Measurements from ENCODE around the gene TPRX2. TPM values are rescaled to one million over a fixed set of nuclear protein-coding genes. Genes with fewer than 3 reads are reported as not detected.
"Not testable (repeated sequence)": the region's sequence is repeated elsewhere in the genome, so short reads cannot be mapped to it uniquely, and the experiment has no call there.

TPRX2 gene
- total and polyA plus RNA-seq, 5 experiments from 2014 or later: not detected

GRCh38 chr19:47897861-47898260, 38.8 kb downstream of the TPRX2 start:
- no peak overlapping the region for H3K4me3 Mint-ChIP-seq
- no peak overlapping the region for H3K27ac Mint-ChIP-seq
- DNase-seq: no peak
- peaks cover 0 to 2% (median 0%) of the 10 kb centered on the region in 9 donors for H3K9me3 Mint-ChIP-seq
- H3K27me3 Mint-ChIP-seq: peaks cover 0 to 18% (median 9%) of the 10 kb centered on the region in 5 donors
- H3K36me3 Mint-ChIP-seq: no peaks in the 10 kb centered on the region
- ATAC-seq: no peak
- POLR2A ChIA-PET: no interaction called here
- no peaks in the 10 kb centered on the region for H3K4me1 Mint-ChIP-seq

- peaks cover 0 to 18% (median 14%) of the 10 kb centered on the region in 5 donors for H3K27me3 Mint-ChIP-seq
These were observed 40.3 kb downstream of the TPRX2 start for GRCh38 chr19:47899335-47899734.

DNA sequence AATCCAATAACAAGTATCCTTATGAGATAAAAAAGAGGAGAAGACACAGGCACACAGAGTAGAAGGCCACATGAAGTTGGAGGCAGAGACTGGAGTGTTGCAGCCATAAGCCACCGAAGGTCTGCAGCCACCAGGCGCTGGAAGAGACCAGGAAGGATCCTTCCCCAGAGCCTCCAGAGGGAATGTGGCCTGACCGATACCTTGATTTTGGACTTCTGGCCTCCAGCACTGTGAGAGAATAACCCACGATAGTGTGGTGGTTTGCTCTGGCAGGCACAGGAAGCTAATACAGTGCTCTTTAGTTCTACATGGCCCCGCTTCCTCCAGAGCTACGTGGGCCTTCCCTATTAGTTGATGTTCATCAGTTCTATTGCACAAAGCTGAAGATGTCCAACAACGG, 42.3 kb downstream of the TPRX2 start:
- Mint-ChIP-seq H3K4me1 (no peaks in the 10 kb centered on the region), H3K4me3 (no peak overlapping the region), H3K9me3 (peaks cover 0 to 2% (median 0%) of the 10 kb centered on the region in 9 donors), H3K36me3 (no peaks in the 10 kb centered on the region), H3K27me3 (peaks cover 0 to 18% (median 14%) of the 10 kb centered on the region in 5 donors), H3K27ac (no peak overlapping the region)
- DNase-seq (no peak), ATAC-seq (no peak)
- POLR2A ChIA-PET: no interaction called here

More at GRCh38 chr19:47899335-47899734, 40.3 kb downstream of the TPRX2 start:
- no peaks in the 10 kb centered on the region for H3K36me3 Mint-ChIP-seq
- DNase-seq (no peak), ATAC-seq (no peak)
- peaks cover 0 to 2% (median 0%) of the 10 kb centered on the region in 9 donors for H3K9me3 Mint-ChIP-seq
- POLR2A ChIA-PET: no interaction called here
- H3K4me1 Mint-ChIP-seq: no peaks in the 10 kb centered on the region
- H3K4me3 Mint-ChIP-seq: no peak overlapping the region
- no peak overlapping the region for H3K27ac Mint-ChIP-seq

- H3K9me3 Mint-ChIP-seq, H3K27me3 Mint-ChIP-seq, H3K4me3 Mint-ChIP-seq, H3K36me3 Mint-ChIP-seq, H3K27ac Mint-ChIP-seq, H3K4me1 Mint-ChIP-seq, ATAC-seq, POLR2A ChIA-PET: not testable (repeated sequence)
- DNase-seq: peak; percentile 39 to 84 (median 73)
These were observed 50.3 kb downstream of the TPRX2 start for GRCh38 chr19:47909350-47909749.

DNA sequence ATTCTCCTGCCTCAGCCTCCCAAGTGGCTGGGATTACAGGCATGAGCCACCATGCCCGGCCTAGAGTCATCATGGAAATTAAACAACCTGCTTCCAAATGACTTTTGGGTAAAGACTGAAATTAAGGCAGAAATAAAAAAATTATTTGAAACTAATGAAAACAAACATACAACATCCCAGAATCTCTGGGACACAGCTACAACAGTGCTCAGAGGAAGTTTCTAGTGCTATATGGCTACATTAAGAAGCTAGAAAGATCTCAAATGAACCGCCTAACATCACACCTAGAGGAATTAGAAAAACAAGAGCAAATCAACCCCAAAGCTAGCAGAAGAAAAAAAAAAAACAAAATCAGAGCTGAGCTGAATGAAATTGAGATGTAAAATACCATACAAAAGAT, 51.2 kb downstream of the TPRX2 start:
- H3K4me3 Mint-ChIP-seq, H3K4me1 Mint-ChIP-seq, DNase-seq, H3K9me3 Mint-ChIP-seq, H3K27me3 Mint-ChIP-seq, POLR2A ChIA-PET, H3K36me3 Mint-ChIP-seq, H3K27ac Mint-ChIP-seq, ATAC-seq: not testable (repeated sequence)

Other genes with a start within 250 kb of the TPRX2 start
- not detected for gene EHD2, start 145.8 kb upstream of the TPRX2 start, total RNA-seq
- gene EHD2, start 145.8 kb upstream of the TPRX2 start, polyA plus RNA-seq: not detected
- 100 to 1,000 TPM; 847 to 882 TPM for gene NOP53, start 113.7 kb upstream of the TPRX2 start, total RNA-seq
- 100 to 1,000 TPM; 266 to 443 (median 273) TPM for gene NOP53, start 113.7 kb upstream of the TPRX2 start, polyA plus RNA-seq
- gene SELENOW, start 80.5 kb upstream of the TPRX2 start, total RNA-seq: 10 to 100 TPM; 93.3 to 97.4 TPM
- gene SELENOW, start 80.5 kb upstream of the TPRX2 start, polyA plus RNA-seq: 100 to 1,000 TPM; 312 to 427 (median 418) TPM
- not detected for gene TPRX1, start 54.7 kb upstream of the TPRX2 start, total RNA-seq
- not detected for gene TPRX1, start 54.7 kb upstream of the TPRX2 start, polyA plus RNA-seq
- gene CRX, start 37.3 kb upstream of the TPRX2 start, total RNA-seq: not detected
- not detected for gene CRX, start 37.3 kb upstream of the TPRX2 start, polyA plus RNA-seq
- not detected for gene SULT2A1, start 27.1 kb downstream of the TPRX2 start, total RNA-seq
- gene SULT2A1, start 27.1 kb downstream of the TPRX2 start, polyA plus RNA-seq: not detected
- gene BSPH1, start 132.9 kb downstream of the TPRX2 start, total RNA-seq: not detected
- not detected for gene BSPH1, start 132.9 kb downstream of the TPRX2 start, polyA plus RNA-seq
- gene ELSPBP1, start 135.4 kb downstream of the TPRX2 start, total RNA-seq: not detected
- not detected for gene ELSPBP1, start 135.4 kb downstream of the TPRX2 start, polyA plus RNA-seq
- not detected for gene CABP5, start 184.8 kb downstream of the TPRX2 start, total RNA-seq
- not detected for gene CABP5, start 184.8 kb downstream of the TPRX2 start, polyA plus RNA-seq

Measured in naive thymus-derived CD8-positive, alpha-beta T cell (primary cell).